HG03175 (cell line): ENCODE measurements around the gene SAP25.

Experiments used
- ATAC-seq: cut with Tn5 transposase; IDR thresholded peaks from one replicate; pipeline ENCODE4 v1.9.1; 2021; ENCODE audit warnings: mild to moderate bottlenecking, moderate library complexity; ENCODE audit not compliant: unreplicated experiment

The SAP25 gene

DNA sequence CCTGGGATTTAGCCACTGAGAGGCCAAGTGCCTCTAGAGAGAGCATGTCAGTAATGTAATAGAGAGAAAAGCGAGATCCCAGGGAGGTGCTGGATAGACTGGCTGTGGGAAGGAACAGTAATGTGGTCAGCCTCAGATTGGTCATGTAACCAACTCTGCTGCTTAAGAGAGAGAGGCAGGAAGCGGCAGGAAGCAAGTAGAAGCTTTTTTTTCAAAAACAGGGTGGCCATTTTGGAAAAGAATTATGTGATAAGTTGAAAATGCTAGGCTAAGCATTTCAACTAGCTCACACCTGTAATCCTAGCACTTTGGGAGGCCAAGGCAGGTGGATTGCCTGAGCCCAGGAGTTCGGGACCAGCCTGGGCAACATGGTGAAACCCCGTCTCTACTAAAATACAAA is 24.7 kb upstream of the SAP25 start:
- no peak for ATAC-seq

DNA sequence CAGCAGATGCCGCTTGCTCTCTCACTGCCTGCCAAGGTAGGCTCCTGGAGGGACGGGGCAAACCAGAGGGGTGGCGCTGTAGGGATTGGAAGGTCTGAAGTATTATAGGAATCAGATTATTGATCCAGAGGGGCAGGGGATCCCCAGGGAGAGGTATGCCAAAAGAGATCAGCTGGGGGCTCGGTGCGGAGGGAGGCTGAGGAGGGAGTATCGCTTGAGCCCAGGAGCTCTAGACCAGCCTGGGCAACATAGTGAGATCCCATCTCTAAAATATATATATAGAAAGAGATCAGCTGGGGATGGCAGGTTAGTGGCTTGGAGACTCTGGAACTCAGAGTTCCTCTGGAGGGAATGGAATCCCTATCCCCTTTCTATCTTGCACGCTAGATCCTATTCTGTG is 21.5 kb upstream of the SAP25 start:
- no peak for ATAC-seq

DNA sequence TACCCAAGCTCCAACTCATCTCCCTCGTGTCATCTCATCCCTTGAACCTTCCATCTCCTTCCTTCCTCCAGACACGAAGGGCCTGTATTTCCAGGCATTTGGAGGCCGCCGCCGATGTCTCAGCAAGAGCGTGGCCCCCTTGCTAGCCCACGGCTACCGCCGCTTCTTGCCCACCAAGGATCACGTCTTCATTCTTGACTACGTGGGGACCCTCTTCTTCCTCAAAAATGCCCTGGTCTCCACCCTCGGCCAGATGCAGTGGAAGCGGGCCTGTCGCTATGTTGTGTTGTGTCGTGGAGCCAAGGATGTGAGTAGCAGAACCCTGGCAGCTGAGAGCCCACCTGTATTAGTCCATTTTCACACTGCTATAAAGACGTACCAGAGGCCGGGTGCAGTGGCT is 17.9 kb upstream of the SAP25 start:
- no peak for ATAC-seq

DNA sequence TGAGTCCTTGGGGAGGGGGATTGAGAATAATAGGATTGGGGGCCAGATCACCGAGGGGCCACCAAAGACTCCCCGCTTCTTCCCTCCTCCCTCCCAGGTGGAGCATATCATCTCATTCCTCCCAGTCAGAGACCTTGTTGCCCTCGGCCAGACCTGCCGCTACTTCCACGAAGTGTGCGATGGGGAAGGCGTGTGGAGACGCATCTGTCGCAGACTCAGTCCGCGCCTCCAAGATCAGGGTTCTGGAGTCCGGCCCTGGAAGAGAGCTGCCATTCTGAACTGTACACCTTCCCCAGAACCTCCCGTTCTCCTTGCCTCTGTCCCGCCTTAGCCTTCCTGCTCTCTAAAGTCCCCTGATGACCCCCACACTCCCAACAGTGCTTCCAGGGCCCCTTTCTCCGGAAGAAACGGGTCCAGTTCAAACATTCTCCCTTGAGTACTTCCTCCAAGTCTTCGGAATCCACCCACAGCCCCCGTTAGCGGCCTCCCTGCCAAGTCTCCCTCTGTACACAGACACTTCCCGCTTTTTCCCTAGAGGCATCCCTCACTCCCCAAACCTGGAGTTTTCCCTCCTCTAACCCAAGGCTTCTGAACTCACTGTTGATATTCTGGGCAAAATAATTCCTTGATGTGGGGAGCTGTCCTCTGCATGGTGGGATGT is 16.5 kb upstream of the SAP25 start:
- ATAC-seq: no peak

DNA sequence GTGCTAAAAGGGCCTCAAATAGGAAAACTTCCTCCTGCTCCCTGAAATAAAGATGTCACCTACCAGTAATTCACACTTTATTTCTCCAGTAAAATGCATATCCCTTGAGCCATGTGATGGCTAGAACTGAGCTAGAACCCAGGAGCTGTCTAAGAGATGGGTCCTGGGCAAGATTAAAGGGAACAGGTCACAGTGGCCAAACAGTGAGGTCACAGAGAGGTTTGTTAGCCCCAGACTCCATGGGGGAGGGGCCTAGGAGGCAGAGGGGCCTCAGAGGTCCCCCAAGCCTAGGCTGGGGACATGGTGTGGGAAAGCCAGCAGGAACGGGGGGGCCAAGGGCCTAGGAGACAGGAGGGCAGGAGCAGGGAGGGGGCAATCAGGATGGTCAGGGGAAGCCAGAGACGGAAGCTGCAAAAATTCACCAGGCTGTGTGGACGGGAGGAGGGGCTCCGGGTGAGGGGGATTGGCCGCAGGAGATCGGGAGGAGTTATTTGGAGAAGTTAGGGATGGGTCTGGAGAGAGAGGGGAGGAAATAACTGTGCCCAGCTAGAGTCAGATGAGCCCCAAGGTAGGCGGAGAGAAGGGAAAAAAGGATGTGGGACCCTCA is 15.7 kb upstream of the SAP25 start:
- ATAC-seq: no peak

DNA sequence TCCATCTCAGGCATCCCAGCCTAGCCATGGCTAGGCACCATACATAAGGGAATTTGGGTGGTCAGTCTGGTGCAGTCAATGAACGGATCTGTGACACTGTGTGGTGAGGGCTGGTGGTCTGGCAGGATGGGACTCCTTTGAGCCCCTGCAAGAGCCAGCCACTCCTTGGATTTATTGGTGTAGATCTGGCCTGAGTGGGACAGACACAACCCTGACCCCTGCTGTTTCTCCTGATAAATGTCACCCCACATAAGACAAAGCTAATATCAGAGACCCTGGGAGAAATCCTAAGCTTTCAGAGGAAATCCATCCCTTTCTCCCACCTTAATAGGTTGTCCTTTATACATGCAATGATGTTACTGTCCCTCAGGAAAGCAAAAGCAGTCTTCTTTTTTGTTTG is 14.7 kb upstream of the SAP25 start:
- ATAC-seq: no peak

DNA sequence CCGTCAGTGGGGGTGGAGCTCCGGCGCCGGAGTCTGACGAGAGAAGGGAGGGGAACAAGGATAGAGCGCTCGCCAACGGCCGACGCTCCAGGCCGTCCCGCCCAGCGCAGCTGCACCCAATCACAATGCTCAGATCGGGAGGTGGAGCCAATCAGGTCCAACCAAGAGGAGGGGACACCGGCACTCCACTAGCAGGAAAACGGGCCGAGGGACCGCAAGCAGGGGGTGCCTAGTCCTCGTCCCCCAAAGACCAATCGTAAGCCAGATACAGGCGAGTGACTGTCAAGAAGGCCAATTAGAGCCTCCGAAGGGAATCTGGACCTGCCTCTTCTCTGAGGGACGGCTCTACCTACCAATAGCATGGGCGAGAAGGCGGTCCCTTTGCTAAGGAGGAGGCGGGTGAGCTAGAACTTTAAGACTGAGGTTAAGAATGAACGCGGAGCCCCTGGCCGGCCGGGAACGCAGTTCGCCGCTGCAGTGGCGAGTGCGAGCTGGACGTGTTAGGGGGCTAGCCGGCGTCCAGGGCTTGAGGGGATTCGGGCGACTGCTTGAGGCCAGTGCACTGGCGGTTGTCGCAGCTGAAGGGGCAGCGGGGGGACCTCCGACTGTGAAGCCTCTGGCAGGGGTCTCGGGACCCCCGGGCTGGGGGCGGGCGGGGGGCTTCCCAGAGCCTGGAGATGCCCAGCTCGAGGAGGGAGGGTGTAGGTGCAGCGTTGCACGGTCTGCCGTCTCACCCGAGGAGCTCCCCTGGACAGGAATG is 12.7 kb upstream of the SAP25 start, which contains the start of gene FBXO24:
Gene FBXO24 (plus strand): TSS at position 63 of the 760 bp plus-strand sequence. CDS start 298 bp downstream, at position 361.
- ATAC-seq: peak; percentile 82

DNA sequence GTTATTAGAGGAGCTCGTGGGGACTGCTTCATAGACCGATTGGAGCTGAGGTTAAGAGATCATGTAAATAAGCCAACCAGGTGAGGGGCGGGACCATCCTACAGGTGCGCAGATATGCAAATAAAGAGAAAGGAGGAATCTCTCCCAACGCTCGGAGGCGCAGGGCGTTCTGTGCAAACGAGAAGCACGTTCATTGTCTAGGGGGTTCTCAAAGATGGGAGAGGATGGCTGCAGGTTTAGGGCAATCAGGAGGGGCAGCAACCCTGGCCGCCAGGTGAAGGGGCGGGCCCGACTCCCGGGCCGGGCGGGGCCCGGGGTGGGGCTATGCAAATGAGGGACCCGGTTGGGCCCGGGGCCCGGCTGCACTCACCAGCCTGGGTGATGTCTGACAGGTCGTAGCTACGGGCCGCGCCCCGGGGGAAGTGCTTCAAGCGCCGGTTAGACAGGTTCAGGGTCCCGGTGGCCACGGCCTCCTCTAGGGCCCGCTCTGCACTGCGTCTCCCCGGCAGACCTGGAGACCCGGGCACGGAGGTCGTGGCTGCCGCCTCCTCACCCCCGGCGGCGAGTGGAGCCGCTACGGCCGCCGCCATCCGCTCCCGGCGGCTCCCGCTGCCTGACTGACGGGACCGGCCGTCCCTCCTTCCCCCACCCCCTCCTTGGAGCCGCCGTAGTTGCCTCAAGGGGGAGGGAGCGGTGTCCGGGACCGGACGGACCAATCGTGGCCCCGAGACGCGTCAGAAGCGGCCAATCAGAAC is 12.0 kb upstream of the SAP25 start, which contains the start of gene LRCH4:
Gene LRCH4 (minus strand): TSS at position 619 of the 755 bp plus-strand sequence. CDS start 29 bp downstream, at position 590.
- ATAC-seq: peak; percentile 29

DNA sequence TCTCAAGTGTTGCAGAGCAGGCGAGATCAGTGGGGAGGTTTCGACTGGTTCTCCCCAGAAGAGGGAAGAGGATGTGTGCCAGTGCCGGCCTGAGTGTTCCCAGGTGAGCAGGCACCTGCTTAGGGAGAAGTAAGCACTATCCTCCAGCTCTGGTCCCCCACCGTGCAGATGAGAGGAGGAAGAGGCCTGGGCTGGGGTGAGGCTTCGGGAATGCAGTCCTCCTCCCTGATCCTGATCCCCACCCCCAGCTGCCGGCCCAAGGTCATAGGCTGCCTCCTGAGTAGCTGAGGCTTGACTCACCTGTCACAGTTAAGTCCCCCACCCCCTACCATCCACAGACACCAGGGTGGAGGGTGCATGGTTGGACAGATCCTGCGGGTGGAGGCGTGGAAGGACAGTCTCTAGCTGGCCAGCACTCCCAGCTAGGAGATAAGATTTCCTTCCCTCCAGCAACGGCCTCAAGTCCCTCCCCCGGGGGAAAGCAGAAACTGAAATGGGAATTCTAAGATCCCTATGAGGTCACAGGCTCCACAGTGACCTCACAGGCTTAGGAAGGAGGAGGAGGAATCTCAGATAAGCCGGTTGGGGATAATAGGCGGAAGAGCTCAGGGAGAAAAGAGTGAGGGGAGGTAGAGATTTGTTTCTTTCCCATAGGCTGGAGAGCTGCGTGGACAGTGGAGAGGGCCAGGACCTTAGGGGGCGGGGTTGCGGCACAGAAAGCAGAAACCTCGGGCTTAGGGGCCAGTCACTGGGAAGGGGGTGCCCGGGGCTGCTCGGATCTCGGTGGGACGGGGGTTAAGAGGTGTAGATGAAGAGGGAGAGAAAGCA is 11.2 kb upstream of the SAP25 start:
- ATAC-seq: no peak

DNA sequence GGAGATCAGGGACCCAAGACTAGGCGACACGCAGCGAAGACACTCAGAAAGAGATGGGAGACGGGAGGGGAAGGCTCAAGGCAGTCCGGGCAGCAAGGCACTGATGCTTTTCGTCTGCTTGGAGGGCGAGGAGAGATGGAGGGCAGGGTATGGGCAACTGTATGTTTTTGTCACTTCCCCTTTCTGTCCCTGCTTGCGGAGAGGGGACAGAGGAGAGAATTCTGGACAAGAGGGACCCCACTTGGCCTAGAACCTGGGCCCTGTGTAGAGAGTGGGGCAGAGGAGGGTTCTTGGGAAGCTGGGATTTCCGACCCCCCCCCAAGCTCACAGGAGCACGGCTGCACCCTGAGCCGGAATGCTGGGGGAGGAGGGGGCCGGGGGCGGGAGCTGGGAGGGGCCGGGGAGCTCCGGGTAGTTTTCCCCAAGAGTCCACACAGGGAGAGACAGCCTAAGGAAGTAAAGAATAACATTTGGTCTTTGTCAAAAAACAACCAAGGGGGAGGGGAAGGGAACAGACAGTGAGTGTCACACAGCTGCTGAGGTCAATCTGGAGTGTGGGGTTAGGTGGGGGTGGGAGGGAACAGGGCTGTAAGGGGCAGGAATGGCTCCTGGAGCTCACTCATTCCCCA is 10.5 kb upstream of the SAP25 start:
- ATAC-seq: no peak

DNA sequence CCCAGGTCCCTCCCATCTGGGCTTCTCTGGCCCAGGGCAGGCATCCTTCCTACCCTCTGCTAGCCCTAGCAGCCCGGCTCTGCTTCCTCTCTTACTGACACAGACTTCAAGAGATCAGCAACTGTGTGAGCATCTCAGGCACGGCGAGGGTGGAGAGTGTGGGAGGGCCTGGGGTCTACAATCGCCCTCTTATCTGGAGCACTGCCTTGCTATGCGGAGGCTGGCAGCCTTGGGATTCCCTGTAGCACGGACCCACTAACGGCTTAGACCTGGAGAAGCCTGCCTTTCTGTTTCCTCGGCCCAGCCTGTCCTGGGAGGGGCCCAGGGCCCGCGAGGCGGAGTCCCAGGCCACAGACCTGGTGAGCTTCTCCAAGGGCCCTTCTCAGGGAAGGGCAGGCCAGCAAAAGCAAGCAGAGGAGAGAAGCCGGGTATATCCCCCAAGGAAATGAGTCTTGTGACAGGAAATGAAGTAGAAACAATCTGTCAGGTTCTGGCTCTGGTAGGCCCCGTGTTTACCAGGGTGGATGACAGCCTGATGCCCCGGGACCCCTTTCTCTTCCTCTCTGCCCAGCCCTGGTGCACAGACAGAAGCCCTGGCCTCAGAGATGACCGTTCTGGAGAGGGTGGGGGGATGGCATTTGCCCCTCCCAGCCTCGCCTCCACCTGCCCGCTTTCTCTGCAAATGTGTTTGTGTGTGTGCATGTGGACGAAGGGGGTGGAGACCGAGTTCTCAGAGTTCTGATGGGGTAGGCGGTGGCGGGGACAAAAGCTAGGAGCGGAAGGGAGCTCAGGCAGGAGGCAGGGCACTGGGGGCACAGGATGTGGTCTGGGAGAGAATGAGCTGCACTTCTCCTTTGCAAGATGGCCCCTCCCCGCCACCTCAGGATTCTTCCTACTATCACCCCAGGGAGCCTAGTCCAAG is 9.7 kb upstream of the SAP25 start:
- ATAC-seq: no peak

DNA sequence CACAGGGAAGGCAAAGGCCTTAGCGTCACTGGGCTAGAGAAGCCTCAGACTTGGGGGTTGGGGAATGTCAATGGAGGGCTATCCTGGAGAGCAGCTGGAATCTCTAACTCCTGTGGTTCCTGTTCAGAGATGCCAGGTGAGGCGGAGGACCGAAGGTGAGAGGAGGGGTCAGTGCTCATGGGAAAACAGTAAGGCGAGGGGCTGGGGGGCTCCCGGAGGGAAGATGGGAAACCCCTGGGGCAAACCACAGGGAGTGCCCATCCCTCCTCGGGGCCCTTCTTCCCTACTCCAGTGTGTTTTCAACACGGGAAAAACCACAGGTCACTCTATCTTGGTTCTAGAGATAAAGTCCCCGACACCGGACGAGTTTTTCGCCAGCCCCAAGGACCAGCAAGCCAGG is 8.9 kb upstream of the SAP25 start:
- ATAC-seq: no peak

DNA sequence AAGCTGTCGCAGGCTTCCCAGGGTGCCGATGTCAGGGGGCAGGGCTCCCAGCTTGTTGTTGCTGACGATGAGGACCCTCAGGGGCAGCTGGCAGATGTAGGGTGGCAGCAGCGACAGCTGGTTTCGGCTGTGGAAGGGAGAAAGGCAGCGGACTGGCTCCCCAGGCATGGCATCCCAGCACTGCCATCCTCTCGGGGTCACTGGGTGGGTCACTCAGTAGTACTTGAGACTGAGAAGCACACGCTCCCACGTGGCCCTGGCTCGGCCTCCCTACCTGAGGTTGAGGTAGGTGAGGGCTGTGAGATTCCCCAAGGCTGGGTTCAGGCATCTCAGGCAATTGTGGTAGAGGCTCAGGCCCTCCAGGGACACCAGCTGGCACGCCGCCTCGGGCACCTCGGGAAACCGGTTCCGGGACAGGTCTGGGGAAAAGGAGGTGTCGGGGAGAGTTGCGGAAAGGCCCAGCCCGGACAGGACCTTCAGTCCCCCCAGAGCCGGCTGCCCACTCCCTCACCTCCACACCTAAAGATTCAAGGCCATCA is 8.4 kb upstream of the SAP25 start:
- no peak for ATAC-seq

DNA sequence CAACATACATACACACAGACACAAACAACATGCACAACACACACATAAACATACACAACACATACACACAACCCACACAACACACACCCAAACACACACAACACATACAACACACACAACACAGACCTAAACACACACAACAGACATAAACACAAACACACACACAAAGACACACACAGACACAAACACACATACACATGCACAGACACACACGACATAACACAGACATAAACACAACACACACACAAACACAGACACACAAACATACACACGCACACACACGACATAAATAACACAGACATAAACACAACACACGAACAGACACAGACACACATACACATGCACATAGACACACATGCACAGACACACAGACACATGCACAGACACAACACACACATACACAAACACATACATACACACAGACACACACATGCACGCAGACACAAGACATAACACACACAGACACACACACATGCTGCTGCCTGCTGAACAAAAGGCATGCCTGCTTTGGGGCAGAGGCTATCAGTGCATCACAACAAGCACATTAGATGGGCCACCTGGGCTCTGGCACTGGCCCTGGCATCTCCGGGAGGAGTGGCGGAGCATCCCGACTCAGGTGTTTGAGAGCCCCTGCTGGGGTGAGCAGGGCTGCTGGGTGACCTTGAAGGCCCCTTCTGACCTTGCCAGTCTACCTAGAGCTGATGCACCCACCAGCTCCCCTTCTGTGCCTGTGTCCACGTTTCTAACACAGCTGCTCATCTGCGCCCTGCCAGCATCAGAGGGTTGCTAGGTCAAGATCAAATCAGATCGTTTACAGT is 7.0 kb upstream of the SAP25 start:
- no peak for ATAC-seq

DNA sequence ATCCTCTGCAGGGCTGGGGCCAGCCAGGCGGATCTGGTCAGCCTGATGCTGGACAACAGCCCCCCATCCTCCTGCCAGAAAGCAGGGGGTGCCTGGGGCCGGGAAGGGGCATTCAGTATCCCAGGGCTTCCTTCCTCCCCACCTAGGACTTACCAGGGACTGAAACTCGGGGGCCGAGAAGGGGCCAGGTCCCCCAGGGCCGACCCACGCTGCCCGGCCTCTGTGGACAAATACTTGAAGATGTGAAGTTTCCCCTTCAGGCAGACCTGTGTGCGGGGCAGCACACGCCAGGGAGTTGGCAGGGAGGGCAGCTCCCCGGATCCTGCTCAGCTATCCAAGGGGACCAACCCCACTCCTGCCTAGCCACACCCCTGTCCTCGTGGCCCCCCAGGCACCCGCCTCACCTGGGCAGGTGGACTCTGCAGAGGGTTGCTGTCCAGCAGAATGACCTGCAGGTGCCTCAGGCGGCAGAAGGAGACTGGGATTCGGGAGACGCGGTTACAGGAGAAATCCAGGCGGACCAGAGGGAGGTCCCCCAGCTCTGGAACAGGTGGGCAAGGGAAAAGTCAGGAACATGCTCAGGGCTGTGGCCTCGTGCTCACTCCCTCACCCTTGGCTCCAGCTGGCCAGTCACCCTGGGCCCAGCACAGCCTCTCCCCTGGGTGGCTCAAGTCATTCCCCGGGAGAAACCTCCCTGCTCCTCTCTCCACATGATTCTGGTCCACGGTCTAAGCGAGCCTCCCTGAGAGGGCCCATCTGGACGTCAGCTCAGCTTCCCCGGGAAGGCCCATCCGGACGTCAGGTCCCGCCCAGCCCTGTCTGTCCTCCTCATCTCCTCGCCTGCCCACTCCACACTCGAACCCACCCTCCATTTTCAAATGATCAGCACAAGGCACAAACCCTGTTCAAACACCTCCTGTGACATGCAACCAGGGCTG is 4.8 kb upstream of the SAP25 start:
- ATAC-seq: no peak

DNA sequence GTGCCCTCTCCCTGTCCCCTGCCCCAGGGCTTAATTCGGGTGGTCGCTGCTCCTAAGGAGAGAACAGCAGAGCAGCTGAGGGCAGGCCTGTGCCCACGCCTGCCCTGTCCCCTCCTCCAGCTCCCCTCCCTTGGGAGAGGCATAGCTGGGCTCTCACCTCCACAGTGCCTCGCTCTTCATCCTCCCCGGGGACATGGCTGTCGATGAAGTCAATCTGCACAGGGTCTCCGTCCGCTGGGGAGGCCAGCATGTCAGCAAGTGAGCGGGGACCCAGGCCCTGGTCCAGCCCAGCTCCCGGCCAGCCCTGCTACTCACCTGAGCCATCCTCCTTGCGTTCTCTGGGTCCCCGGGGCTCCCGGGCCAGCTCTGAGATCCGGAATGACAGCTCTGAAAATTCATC is 3.8 kb upstream of the SAP25 start:
- ATAC-seq: no peak

DNA sequence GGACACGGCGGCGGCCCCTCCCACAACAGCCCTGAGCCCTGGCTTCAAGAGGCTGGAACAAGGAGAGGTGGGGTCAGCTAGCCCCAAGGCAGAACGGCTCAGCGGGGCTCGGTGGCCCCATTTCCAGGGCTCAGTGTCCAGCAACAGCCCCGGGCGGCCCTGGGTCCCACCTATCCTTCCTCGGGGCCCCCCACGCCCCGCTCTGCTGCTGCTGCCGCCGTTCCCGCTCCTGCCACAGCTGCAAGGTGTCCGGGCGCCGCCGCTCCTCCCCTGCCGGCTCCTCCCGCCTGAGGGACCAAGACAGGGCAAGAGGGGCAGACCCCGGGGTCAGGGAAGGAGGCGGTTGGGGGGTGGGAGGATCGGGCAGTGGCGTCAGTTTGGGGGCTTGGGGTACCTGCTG is 3.4 kb upstream of the SAP25 start:
- ATAC-seq: no peak
